ENCODE data around the gene GBA3. TPM values are rescaled to one million over a fixed set of nuclear protein-coding genes. Genes with fewer than 3 reads are reported as not detected.

Gene GBA3
- total RNA-seq, 3 donors from 2014 or later (not counting 1 experiment from before 2014, with no cell fraction given): not detected

DNA sequence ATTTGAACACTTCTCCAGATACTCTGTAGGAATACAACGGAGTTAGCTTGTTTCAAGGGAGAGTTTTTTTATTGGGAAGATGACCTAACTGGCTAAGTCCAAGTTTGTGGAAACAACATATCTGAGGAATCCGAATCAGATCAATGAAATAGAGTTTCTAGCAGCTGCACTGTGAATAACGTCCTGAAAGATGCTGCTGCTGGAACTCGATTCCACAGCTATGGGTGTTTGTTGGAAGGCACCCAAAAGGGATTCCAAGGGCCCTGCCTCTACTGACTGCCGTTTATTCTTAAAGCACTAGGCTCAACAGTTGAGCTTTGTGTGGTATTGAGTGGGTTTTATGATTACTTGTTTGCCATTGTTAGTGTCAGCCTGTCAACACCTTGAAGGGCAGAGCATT is 6.6 kb upstream of the GBA3 start:
- Mint-ChIP-seq H3K36me3 (no peaks in the 10 kb centered on the region), H3K9me3 (no peaks in the 10 kb centered on the region), H3K27ac (no peak overlapping the region), H3K4me3 (no peak overlapping the region), H3K4me1 (no peaks in the 10 kb centered on the region), H3K27me3 (ENCODE audit: low read depth in 2 of 2) (peaks cover 0 to 5% of the 10 kb centered on the region in 2 donors)
- TF ChIP-seq, protein P1, sequence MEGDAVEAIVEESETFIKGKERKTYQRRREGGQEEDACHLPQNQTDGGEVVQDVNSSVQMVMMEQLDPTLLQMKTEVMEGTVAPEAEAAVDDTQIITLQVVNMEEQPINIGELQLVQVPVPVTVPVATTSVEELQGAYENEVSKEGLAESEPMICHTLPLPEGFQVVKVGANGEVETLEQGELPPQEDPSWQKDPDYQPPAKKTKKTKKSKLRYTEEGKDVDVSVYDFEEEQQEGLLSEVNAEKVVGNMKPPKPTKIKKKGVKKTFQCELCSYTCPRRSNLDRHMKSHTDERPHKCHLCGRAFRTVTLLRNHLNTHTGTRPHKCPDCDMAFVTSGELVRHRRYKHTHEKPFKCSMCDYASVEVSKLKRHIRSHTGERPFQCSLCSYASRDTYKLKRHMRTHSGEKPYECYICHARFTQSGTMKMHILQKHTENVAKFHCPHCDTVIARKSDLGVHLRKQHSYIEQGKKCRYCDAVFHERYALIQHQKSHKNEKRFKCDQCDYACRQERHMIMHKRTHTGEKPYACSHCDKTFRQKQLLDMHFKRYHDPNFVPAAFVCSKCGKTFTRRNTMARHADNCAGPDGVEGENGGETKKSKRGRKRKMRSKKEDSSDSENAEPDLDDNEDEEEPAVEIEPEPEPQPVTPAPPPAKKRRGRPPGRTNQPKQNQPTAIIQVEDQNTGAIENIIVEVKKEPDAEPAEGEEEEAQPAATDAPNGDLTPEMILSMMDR (IDR thresholded peaks at IDR 0.05): no peak
- H3K27ac ChIP-seq (ENCODE audit: low read length): no peak overlapping the region
- H3K36me3 ChIP-seq (ENCODE audit: control insufficient read depth, insufficient read depth, low read length): no peaks in the 10 kb centered on the region
- DNase-seq (no peak), ATAC-seq (no peak)
- H3K4me1 ChIP-seq (ENCODE audit: control insufficient read depth, insufficient read depth, low read length): no peaks in the 10 kb centered on the region
- intact Hi-C loops (cut with micrococcal nuclease): no loop called here
- H3K27me3 ChIP-seq (ENCODE audit: control insufficient read depth, insufficient read depth, low read length): no peaks in the 10 kb centered on the region
- 78% methylated on average over 5 of the region's 5 CpGs for WGBS (ENCODE audit: insufficient coverage)
- H3K4me3 ChIP-seq (ENCODE audit: low read length): no peak overlapping the region
- H3K9me3 ChIP-seq (ENCODE audit: control insufficient read depth, insufficient read depth, low read length): no peaks in the 10 kb centered on the region

DNA sequence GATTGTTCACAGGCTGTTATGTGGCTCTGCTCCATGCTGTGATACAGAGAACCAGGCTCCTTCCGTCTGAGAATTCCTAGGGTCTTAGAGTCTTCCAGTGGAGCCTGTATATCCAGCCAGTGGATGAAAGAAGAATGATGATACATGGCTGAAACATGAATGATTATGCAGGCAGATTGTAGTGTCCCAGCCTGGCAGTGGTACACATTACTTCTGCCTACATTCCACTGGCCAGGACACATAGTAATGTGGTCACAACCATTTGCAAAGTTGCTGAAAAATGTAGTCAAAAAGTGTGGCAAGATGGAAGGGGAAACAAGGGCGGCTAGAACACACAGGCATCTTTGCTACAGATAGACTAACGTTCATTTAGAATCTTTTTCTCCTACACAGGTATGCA is 4.5 kb upstream of the GBA3 start:
- no peak for ATAC-seq
- intact Hi-C loops (cut with micrococcal nuclease): no loop called here

DNA sequence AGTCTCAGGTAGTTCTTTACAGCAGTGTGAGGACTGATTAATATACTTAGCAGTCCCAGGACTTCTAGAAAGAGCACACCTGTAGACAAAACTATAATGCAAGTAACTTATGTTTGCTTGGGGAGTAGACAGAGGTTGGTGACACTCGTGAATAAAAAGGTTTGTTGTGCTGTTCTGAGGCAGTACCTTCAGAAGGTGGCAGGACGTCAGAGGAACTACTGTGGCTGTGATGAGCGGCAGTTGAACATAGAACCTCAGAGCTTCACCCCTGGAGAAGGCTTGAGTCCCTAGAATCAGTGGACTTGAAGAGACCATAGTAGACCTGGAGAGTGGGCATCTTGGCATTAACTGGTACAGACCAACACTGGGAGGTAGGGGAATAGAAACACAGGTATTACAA is 3.3 kb upstream of the GBA3 start:
- H3K27ac ChIP-seq (ENCODE audit: low read length): no peak overlapping the region
- Mint-ChIP-seq H3K27me3 (ENCODE audit: low read depth in 2 of 2) (peaks cover 0 to 5% of the 10 kb centered on the region in 2 donors), H3K27ac (no peak overlapping the region), H3K4me1 (no peaks in the 10 kb centered on the region), H3K36me3 (no peaks in the 10 kb centered on the region), H3K9me3 (no peaks in the 10 kb centered on the region), H3K4me3 (no peak overlapping the region)
- no peak overlapping the region for H3K4me3 ChIP-seq (ENCODE audit: low read length)
- H3K36me3 ChIP-seq (ENCODE audit: control insufficient read depth, insufficient read depth, low read length): no peaks in the 10 kb centered on the region
- no peaks in the 10 kb centered on the region for H3K27me3 ChIP-seq (ENCODE audit: control insufficient read depth, insufficient read depth, low read length)
- ATAC-seq (no peak), DNase-seq (no peak)
- H3K9me3 ChIP-seq (ENCODE audit: control insufficient read depth, insufficient read depth, low read length): no peaks in the 10 kb centered on the region
- no peaks in the 10 kb centered on the region for H3K4me1 ChIP-seq (ENCODE audit: control insufficient read depth, insufficient read depth, low read length)
- TF ChIP-seq, protein P1 (IDR thresholded peaks at IDR 0.05): no peak
- 70% methylated on average over 3 of the region's 3 CpGs for WGBS (ENCODE audit: insufficient coverage)
- intact Hi-C loops (cut with micrococcal nuclease): no loop called here

More for the DNA sequence above, 4.5 kb upstream of the GBA3 start:
- H3K4me1 Mint-ChIP-seq: no peaks in the 10 kb centered on the region
- Histone ChIP-seq H3K27me3 (ENCODE audit: control insufficient read depth, insufficient read depth, low read length) (no peaks in the 10 kb centered on the region), H3K4me3 (ENCODE audit: low read length) (no peak overlapping the region), H3K27ac (ENCODE audit: low read length) (no peak overlapping the region), H3K4me1 (ENCODE audit: control insufficient read depth, insufficient read depth, low read length) (no peaks in the 10 kb centered on the region), H3K36me3 (ENCODE audit: control insufficient read depth, insufficient read depth, low read length) (no peaks in the 10 kb centered on the region), H3K9me3 (ENCODE audit: control insufficient read depth, insufficient read depth, low read length) (no peaks in the 10 kb centered on the region)
- H3K9me3 Mint-ChIP-seq: no peaks in the 10 kb centered on the region
- H3K36me3 Mint-ChIP-seq: no peaks in the 10 kb centered on the region
- WGBS (ENCODE audit: insufficient coverage): 90% methylated on average over 3 of the region's 3 CpGs
- peaks cover 0 to 5% of the 10 kb centered on the region in 2 donors for H3K27me3 Mint-ChIP-seq (ENCODE audit: low read depth in 2 of 2)
- no peak overlapping the region for H3K27ac Mint-ChIP-seq
- TF ChIP-seq, protein P1 (IDR thresholded peaks at IDR 0.05): no peak
- H3K4me3 Mint-ChIP-seq: no peak overlapping the region
- DNase-seq: no peak

DNA sequence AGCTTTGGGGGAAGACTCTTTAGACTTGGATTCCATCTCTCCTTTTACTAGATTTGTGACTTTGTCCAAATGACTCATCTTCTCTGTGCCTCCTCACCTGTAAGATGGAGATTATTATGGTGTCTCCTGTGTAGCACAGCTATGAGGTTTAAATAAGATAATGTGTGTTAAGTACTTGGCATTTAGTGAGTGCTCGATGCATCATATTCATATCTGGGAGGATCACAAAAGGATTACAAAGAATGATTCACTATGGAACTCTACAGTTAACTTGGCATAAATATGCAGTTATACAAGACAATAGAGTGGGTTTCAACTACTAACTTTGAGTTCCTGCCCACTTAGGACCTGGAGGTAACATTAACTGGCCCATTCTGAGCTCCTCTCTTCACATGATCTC is 2.3 kb downstream of the GBA3 start:
- Mint-ChIP-seq H3K36me3 (no peaks in the 10 kb centered on the region), H3K4me1 (no peaks in the 10 kb centered on the region), H3K9me3 (no peaks in the 10 kb centered on the region), H3K27ac (no peak overlapping the region), H3K4me3 (no peak overlapping the region), H3K27me3 (ENCODE audit: low read depth in 2 of 2) (peaks cover 2 to 6% of the 10 kb centered on the region in 2 donors)
- TF ChIP-seq, protein P1 (IDR thresholded peaks at IDR 0.05): no peak
- ATAC-seq: no peak
- Histone ChIP-seq H3K4me1 (ENCODE audit: control insufficient read depth, insufficient read depth, low read length) (no peaks in the 10 kb centered on the region), H3K27me3 (ENCODE audit: control insufficient read depth, insufficient read depth, low read length) (no peaks in the 10 kb centered on the region), H3K27ac (ENCODE audit: low read length) (no peak overlapping the region), H3K4me3 (ENCODE audit: low read length) (no peak overlapping the region), H3K36me3 (ENCODE audit: control insufficient read depth, insufficient read depth, low read length) (no peaks in the 10 kb centered on the region), H3K9me3 (ENCODE audit: control insufficient read depth, insufficient read depth, low read length) (no peaks in the 10 kb centered on the region)
- no peak for DNase-seq
- 100% methylated on average over 1 of the region's 1 CpG for WGBS (ENCODE audit: insufficient coverage)
- intact Hi-C loops (cut with micrococcal nuclease): no loop called here

Data from natural killer cell (primary cell).